GM21526 (cell line): Measurements from ENCODE around the gene STON2.
"Not testable (repeated sequence)": the region's sequence is repeated elsewhere in the genome, so short reads cannot be mapped to it uniquely, and the experiment has no call there.

Experiments used
- ATAC-seq: cut with Tn5 transposase; IDR thresholded peaks from one replicate; pipeline ENCODE4 v1.9.1; 2021; ENCODE audit warnings: moderate library complexity; ENCODE audit not compliant: unreplicated experiment, low FRiP score

Gene STON2

GRCh38 chr14:81275305-81276072, 124.6 kb downstream of the STON2 start:
- no peak for ATAC-seq

GRCh38 chr14:81273961-81274575, 126.1 kb downstream of the STON2 start:
- no peak for ATAC-seq

GRCh38 chr14:81273521-81273920, 126.6 kb downstream of the STON2 start:
- no peak for ATAC-seq

- ATAC-seq, result no peak
These were observed 127.8 kb downstream of the STON2 start for GRCh38 chr14:81272317-81272716.

GRCh38 chr14:81269979-81270375, 130.1 kb downstream of the STON2 start:
- no peak for ATAC-seq

- peak; percentile 81 for ATAC-seq
These were observed 130.8 kb downstream of the STON2 start for GRCh38 chr14:81269100-81269978.

GRCh38 chr14:81268016-81268416, 132.1 kb downstream of the STON2 start:
- ATAC-seq, result no peak

- ATAC-seq, result no peak
These were observed 134.4 kb downstream of the STON2 start for GRCh38 chr14:81265636-81266169.

GRCh38 chr14:81264671-81265070, 135.5 kb downstream of the STON2 start:
- ATAC-seq, result no peak

GRCh38 chr14:81263777-81264410, 136.2 kb downstream of the STON2 start:
- ATAC-seq, result no peak

GRCh38 chr14:81261176-81261575, 138.9 kb downstream of the STON2 start:
- ATAC-seq, result no peak

- no peak for ATAC-seq
These were observed 139.4 kb downstream of the STON2 start for GRCh38 chr14:81260732-81261131.

GRCh38 chr14:81256289-81256960, 143.7 kb downstream of the STON2 start:
- peak; percentile 55 for ATAC-seq

GRCh38 chr14:81252278-81252677, 147.8 kb downstream of the STON2 start:
- no peak for ATAC-seq

GRCh38 chr14:81247271-81247766, 152.8 kb downstream of the STON2 start:
- ATAC-seq, result no peak

GRCh38 chr14:81246461-81247270, 153.5 kb downstream of the STON2 start:
- no peak for ATAC-seq

- no peak for ATAC-seq
These were observed 154.4 kb downstream of the STON2 start for GRCh38 chr14:81245771-81246170.

- not testable (repeated sequence) for ATAC-seq
These were observed 155.7 kb downstream of the STON2 start for GRCh38 chr14:81244431-81244830.

- no peak for ATAC-seq
These were observed 156.6 kb downstream of the STON2 start for GRCh38 chr14:81243499-81243898.
